ENCODE results near the gene STAG3. TPM values are rescaled to one million over a fixed set of nuclear protein-coding genes. Genes with fewer than 3 reads are reported as not detected.

Gene STAG3
- total and polyA plus RNA-seq, 2 donors (not counting 1 experiment from before 2014, with no cell fraction given), result 24.8 to 33.4 TPM

- intact Hi-C loops (cut with micrococcal nuclease), result loop anchor here (5.0 kb wide), 2 partner anchors 36 to 181 kb away; no protein-coding TSS in a partner anchor
- no peaks in the 10 kb centered on the region for H3K9me3 Mint-ChIP-seq (ENCODE audit: insufficient read depth)
- ChIA-PET POLR2A (interaction anchor here (0.6 to 2.9 kb wide), 6 partner anchors 8 to 61 kb away, joined by 4 to 16 read pairs (median 7); partner anchors contain the start of genes GPC2 and LAMTOR4), CTCF (interaction anchor here (0.9 to 5.1 kb wide), 5 partner anchors 8 to 34 kb away, joined by 3 to 18 read pairs (median 3); partner anchors contain the start of gene LAMTOR4)
- Histone ChIP-seq H3K27me3 (replicated peaks in 1 of 4; ENCODE audit: control extremely low read depth in 1 of 4, control insufficient read depth in 3 of 4, insufficient read depth in 4 of 4, low read length in 3 of 4) (no peaks in the 10 kb centered on the region), H3K4me2 (replicated peaks; ENCODE audit: low read depth, low read length, poor library complexity, severe bottlenecking) (peak overlapping the region; percentile 92), H3K79me2 (ENCODE audit: control insufficient read depth, insufficient read depth, low read length) (peaks cover 42% of the 10 kb centered on the region), H4K20me1 (ENCODE audit: control insufficient read depth, insufficient read depth, low read length, poor library complexity, severe bottlenecking) (peaks cover 28% of the 10 kb centered on the region), H3K36me3 (replicated peaks in 1 of 2; ENCODE audit: control extremely low read depth in 1 of 2, control insufficient read depth in 1 of 2, extremely low read depth in 1 of 2, insufficient read depth in 2 of 2, low read length in 1 of 2) (peaks cover 0 to 51% of the 10 kb centered on the region in 2 experiments), H3K9ac (ENCODE audit: low read length) (no peak overlapping the region), H3K4me1 (ENCODE audit: control insufficient read depth in 2 of 2, insufficient read depth in 2 of 2, low read length in 2 of 2) (peaks cover 34 to 46% of the 10 kb centered on the region in 2 donors), H3K4me3 (ENCODE audit: control extremely low read depth in 1 of 5, extremely low read depth in 1 of 5, insufficient read depth in 1 of 5, low read depth in 2 of 5, low read length in 4 of 5) (peak overlapping the region in 1 of 5 experiments; percentile 11), H3K27ac (ENCODE audit: low read length in 2 of 2) (peak overlapping the region; percentile 54 to 84), H2AFZ (ENCODE audit: insufficient read depth, low read depth, low read length, poor library complexity, severe bottlenecking) (no peak overlapping the region), H3K9me3 (ENCODE audit: control extremely low read depth in 1 of 3, control insufficient read depth in 2 of 3, insufficient read depth in 1 of 3, low read length in 2 of 3) (no peaks in the 10 kb centered on the region)
- H3K27me3 Mint-ChIP-seq, result no peaks in the 10 kb centered on the region
- WGBS (ENCODE audit: insufficient coverage), result 67% methylated on average over 12 of the region's 16 CpGs
- no peak for TF ChIP-seq CTCF (IDR thresholded peaks at IDR 0.05)
- no peak for TF ChIP-seq EZH2 (IDR thresholded peaks at IDR 0.05; ENCODE audit: borderline replicate concordance, insufficient read depth, low read depth, low read length, poor library complexity, severe bottlenecking)
- ATAC-seq (ENCODE audit: low read depth) (peak; percentile 20), DNase-seq (peak; percentile 58)
- peaks cover 50% of the 10 kb centered on the region for H3K4me1 Mint-ChIP-seq
- H3K4me3 Mint-ChIP-seq, result peak overlapping the region; percentile 87
- H3K27ac Mint-ChIP-seq, result peak overlapping the region; percentile 87
Measured at GRCh38 chr7:100156331-100157068, 21.2 kb upstream of the STAG3 start.

- peak overlapping the region; percentile 54 to 84 for H3K27ac ChIP-seq (ENCODE audit: low read length in 2 of 2)
- H4K20me1 ChIP-seq (ENCODE audit: control insufficient read depth, insufficient read depth, low read length, poor library complexity, severe bottlenecking), result peaks cover 28% of the 10 kb centered on the region
- H2AFZ ChIP-seq (ENCODE audit: insufficient read depth, low read depth, low read length, poor library complexity, severe bottlenecking), result no peak overlapping the region
- Mint-ChIP-seq H3K9me3 (ENCODE audit: insufficient read depth) (no peaks in the 10 kb centered on the region), H3K4me3 (peak overlapping the region; percentile 87), H3K27me3 (no peaks in the 10 kb centered on the region), H3K4me1 (peaks cover 45% of the 10 kb centered on the region), H3K27ac (peak overlapping the region; percentile 87)
- H3K9me3 ChIP-seq (ENCODE audit: control extremely low read depth in 1 of 3, control insufficient read depth in 2 of 3, insufficient read depth in 1 of 3, low read length in 2 of 3), result no peaks in the 10 kb centered on the region
- H3K4me1 ChIP-seq (ENCODE audit: control insufficient read depth in 2 of 2, insufficient read depth in 2 of 2, low read length in 2 of 2), result peaks cover 29 to 41% of the 10 kb centered on the region in 2 donors
- ChIA-PET POLR2A (interaction anchor here (0.6 to 2.9 kb wide), 5 partner anchors 9 to 61 kb away, joined by 4 to 16 read pairs (median 7); partner anchors contain the start of genes GPC2 and LAMTOR4), CTCF (interaction anchor here (0.9 to 5.1 kb wide), 5 partner anchors 8 to 33 kb away, joined by 3 to 18 read pairs (median 3); partner anchors contain the start of gene LAMTOR4)
- peak overlapping the region; percentile 92 for H3K4me2 ChIP-seq (replicated peaks; ENCODE audit: low read depth, low read length, poor library complexity, severe bottlenecking)
- peaks cover 0 to 49% of the 10 kb centered on the region in 2 experiments for H3K36me3 ChIP-seq (replicated peaks in 1 of 2; ENCODE audit: control extremely low read depth in 1 of 2, control insufficient read depth in 1 of 2, extremely low read depth in 1 of 2, insufficient read depth in 2 of 2, low read length in 1 of 2)
- intact Hi-C loops (cut with micrococcal nuclease), result loop anchor here (5.0 kb wide), 2 partner anchors 35 to 180 kb away; no protein-coding TSS in a partner anchor
- peaks cover 37% of the 10 kb centered on the region for H3K79me2 ChIP-seq (ENCODE audit: control insufficient read depth, insufficient read depth, low read length)
- no peaks in the 10 kb centered on the region for H3K27me3 ChIP-seq (replicated peaks in 1 of 4; ENCODE audit: control extremely low read depth in 1 of 4, control insufficient read depth in 3 of 4, insufficient read depth in 4 of 4, low read length in 3 of 4)
- WGBS (ENCODE audit: insufficient coverage), result 69% methylated on average over 4 of the region's 5 CpGs
- no peak overlapping the region for H3K9ac ChIP-seq (ENCODE audit: low read length)
- ATAC-seq (ENCODE audit: low read depth), result no peak
- H3K4me3 ChIP-seq (ENCODE audit: control extremely low read depth in 1 of 5, extremely low read depth in 1 of 5, insufficient read depth in 1 of 5, low read depth in 2 of 5, low read length in 4 of 5), result peak overlapping the region in 2 of 5 experiments; percentile 11 to 95
- peak; percentile 28 for DNase-seq
- no peak for TF ChIP-seq EZH2 (IDR thresholded peaks at IDR 0.05; ENCODE audit: borderline replicate concordance, insufficient read depth, low read depth, low read length, poor library complexity, severe bottlenecking)
- TF ChIP-seq CTCF (IDR thresholded peaks at IDR 0.05), result no peak
Measured at GRCh38 chr7:100157069-100157333, 20.7 kb upstream of the STAG3 start.
